Neural cell (in vitro differentiated cells): ENCODE data around the gene NAALADL1. TPM values are rescaled to one million over a fixed set of nuclear protein-coding genes. Genes with fewer than 3 reads are reported as not detected.

Experiments
- H2AFZ ChIP-seq: fragments of 200-600, 300-800 bp; sonication (generic), shearing (Covaris generic); 2 replicates; pipeline ENCODE4 v1.6.0; 2014; ENCODE audit warnings: low read depth, mild to moderate bottlenecking, antibody characterized with exemption, low read length, moderate library complexity
- H3F3A ChIP-seq: fragments of 200-600 bp; shearing (Covaris generic); 2 replicates; pipeline ENCODE4 v1.6.1; 2016; ENCODE audit warnings: mild to moderate bottlenecking, moderate library complexity, mixed read lengths, antibody characterized with exemption, low read length; ENCODE audit not compliant: insufficient read depth, poor library complexity, severe bottlenecking
- H3K27ac ChIP-seq: fragments of 200-600, 300-800 bp; sonication (generic), shearing (Covaris generic); 2 replicates; pipeline ENCODE4 v1.5.1; 2014; ENCODE audit warnings: mild to moderate bottlenecking, low read length, moderate library complexity
- H3K27me3 ChIP-seq: fragments of 300-800, 200-600 bp; sonication (generic), shearing (Covaris generic); 2 replicates; pipeline ENCODE4 v1.6.0; 2014; ENCODE audit warnings: mild to moderate bottlenecking, low read depth, low read length, moderate library complexity; ENCODE audit not compliant: insufficient read depth
- H3K36me3 ChIP-seq: fragments of 300-800, 200-600 bp; sonication (generic), shearing (Covaris generic); 2 replicates; pipeline ENCODE4 v1.5.1; 2014; ENCODE audit warnings: mild to moderate bottlenecking, antibody characterized with exemption, low read length, moderate library complexity; ENCODE audit not compliant: insufficient read depth
- H3K4me2 ChIP-seq: fragments of 300-800, 200-600 bp; sonication (generic), shearing (Covaris generic); 2 replicates; pipeline ENCODE4 v1.6.0; 2014; ENCODE audit warnings: mild to moderate bottlenecking, low read length
- H3K4me3 ChIP-seq: fragments of 300-800, 200-600 bp; sonication (generic), shearing (Covaris generic); 2 replicates; pipeline ENCODE4 v1.5.1; 2014; ENCODE audit warnings: mild to moderate bottlenecking, low read length, moderate library complexity
- H3K79me2 ChIP-seq: fragments of 200-600 bp; shearing (Covaris generic); replicated peaks from 2 replicates; pipeline ENCODE4 v1.6.0; 2014; ENCODE audit warnings: mild to moderate bottlenecking, low read length, moderate library complexity; ENCODE audit not compliant: insufficient read depth
- H3K9ac ChIP-seq: fragments of 300-800, 200-600 bp; sonication (generic), shearing (Covaris generic); 2 replicates; pipeline ENCODE4 v1.6.1; 2016; ENCODE audit warnings: mild to moderate bottlenecking, low read length, mixed read lengths
- H3K9me2 ChIP-seq: fragments of 200-600 bp; shearing (Covaris generic); 2 replicates; pipeline ENCODE4 v1.6.1; 2016; ENCODE audit warnings: mild to moderate bottlenecking, low read length, mixed read lengths; ENCODE audit not compliant: insufficient read depth
- H3K9me3 ChIP-seq: fragments of 200-600, 300-800 bp; sonication (generic), shearing (Covaris generic); 2 replicates; pipeline ENCODE4 v1.6.1; 2016; ENCODE audit warnings: mild to moderate bottlenecking, mixed run types, low read length, moderate library complexity, mixed read lengths
- H4K20me1 ChIP-seq: fragments of 200-600 bp; shearing (Covaris generic); 2 replicates; pipeline ENCODE4 v1.6.1; 2016; ENCODE audit warnings: mild to moderate bottlenecking, mixed run types; ENCODE audit not compliant: insufficient read depth
- EZH2 ChIP-seq: fragments of 200-600, 300-800 bp; shearing (Covaris generic), sonication (generic); IDR thresholded peaks from 2 replicates; pipeline ENCODE4 v1.6.1; 2014; ENCODE audit warnings: antibody characterized with exemption, low read length, borderline replicate concordance, mild to moderate bottlenecking; ENCODE audit not compliant: insufficient read depth, poor library complexity, severe bottlenecking
- POLR2AphosphoS5 ChIP-seq: IDR thresholded peaks from 2 replicates; pipeline ENCODE4 v1.6.1; 2012
- REST ChIP-seq: IDR thresholded peaks from 2 replicates; pipeline ENCODE4 v1.6.1; 2012; ENCODE audit warnings: borderline replicate concordance
- SMC3 ChIP-seq: fragments of 450-650 bp; conservative IDR thresholded peaks from 2 replicates; pipeline ENCODE4 v1.6.1; 2014; ENCODE audit warnings: antibody characterized with exemption, mild to moderate bottlenecking, moderate library complexity; ENCODE audit not compliant: poor library complexity
- TAF1 ChIP-seq: IDR thresholded peaks from 2 replicates; pipeline ENCODE4 v1.6.1; 2012; ENCODE audit warnings: low read depth
- polyA plus RNA-seq: library from polyadenylated mRNA; depleted of rRNA; stranded (reverse); fragments of >200 nt; gene quantifications from 2 replicates; pipeline ENCODE4 v1.2.3, GENCODE V29; 2014
- small RNA-seq, 3 experiments: library from RNA; depleted of rRNA; stranded (forward); fragments of <200 nt; gene quantifications; one replicate each; pipeline ENCODE3, GENCODE V24; 2012
- TF ChIP-seq, protein P1 (sequence below): fragments of 450-650 bp; IDR thresholded peaks from 2 replicates; pipeline ENCODE4 v1.5.1; 2014; ENCODE audit warnings: antibody characterized with exemption, mild to moderate bottlenecking, moderate library complexity; ENCODE audit not compliant: poor library complexity, severe bottlenecking

NAALADL1 gene
- polyA plus RNA-seq, 1 donor from 2014 or later, result not detected

- no peak for TF ChIP-seq SMC3
- no peak for TF ChIP-seq REST
- TF ChIP-seq, protein P1, sequence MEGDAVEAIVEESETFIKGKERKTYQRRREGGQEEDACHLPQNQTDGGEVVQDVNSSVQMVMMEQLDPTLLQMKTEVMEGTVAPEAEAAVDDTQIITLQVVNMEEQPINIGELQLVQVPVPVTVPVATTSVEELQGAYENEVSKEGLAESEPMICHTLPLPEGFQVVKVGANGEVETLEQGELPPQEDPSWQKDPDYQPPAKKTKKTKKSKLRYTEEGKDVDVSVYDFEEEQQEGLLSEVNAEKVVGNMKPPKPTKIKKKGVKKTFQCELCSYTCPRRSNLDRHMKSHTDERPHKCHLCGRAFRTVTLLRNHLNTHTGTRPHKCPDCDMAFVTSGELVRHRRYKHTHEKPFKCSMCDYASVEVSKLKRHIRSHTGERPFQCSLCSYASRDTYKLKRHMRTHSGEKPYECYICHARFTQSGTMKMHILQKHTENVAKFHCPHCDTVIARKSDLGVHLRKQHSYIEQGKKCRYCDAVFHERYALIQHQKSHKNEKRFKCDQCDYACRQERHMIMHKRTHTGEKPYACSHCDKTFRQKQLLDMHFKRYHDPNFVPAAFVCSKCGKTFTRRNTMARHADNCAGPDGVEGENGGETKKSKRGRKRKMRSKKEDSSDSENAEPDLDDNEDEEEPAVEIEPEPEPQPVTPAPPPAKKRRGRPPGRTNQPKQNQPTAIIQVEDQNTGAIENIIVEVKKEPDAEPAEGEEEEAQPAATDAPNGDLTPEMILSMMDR, result no peak
- no peak for TF ChIP-seq POLR2AphosphoS5
- no peak for TF ChIP-seq TAF1
- TF ChIP-seq EZH2, result no peak
- Histone ChIP-seq H3K9ac (no peak overlapping the region), H3K9me2 (no peaks in the 10 kb centered on the region), H2AFZ (no peak overlapping the region), H3K27me3 (no peaks in the 10 kb centered on the region), H3K36me3 (no peaks in the 10 kb centered on the region), H3K4me2 (no peak overlapping the region), H3K4me3 (no peak overlapping the region), H3K79me2 (no peaks in the 10 kb centered on the region), H3K9me3 (no peaks in the 10 kb centered on the region), H3F3A (no peaks in the 10 kb centered on the region), H3K27ac (no peak overlapping the region), H4K20me1 (no peaks in the 10 kb centered on the region)
Observed at GRCh38 chr11:64996327-64996709, 62.0 kb downstream of the NAALADL1 start.

Small RNAs within 50 kb of the gene (small RNA-seq; reads per million reads assigned to genes)
- gene MIR6879 (0 to 0.97 (median 0) reads per million in 3 experiments), gene SNX15 (0 reads per million in 3 experiments)

Other genes with a start within 250 kb of the NAALADL1 start
- 16.8 and 20.2 TPM in 2 replicates for gene MEN1, start 248.0 kb downstream of the NAALADL1 start, polyA plus RNA-seq
- 0.26 TPM in 1 of 2 replicates, not detected in the other for gene CDC42BPG, start 213.9 kb downstream of the NAALADL1 start, polyA plus RNA-seq
- gene EHD1, start 179.9 kb downstream of the NAALADL1 start, polyA plus RNA-seq, result 26.4 and 34.9 TPM in 2 replicates
- gene ATG2A, start 141.3 kb downstream of the NAALADL1 start, polyA plus RNA-seq, result 7.5 and 10.7 TPM in 2 replicates
- gene PPP2R5B, start 133.9 kb downstream of the NAALADL1 start, polyA plus RNA-seq, result 76.1 and 86.9 TPM in 2 replicates
- gene GPHA2, start 122.7 kb downstream of the NAALADL1 start, polyA plus RNA-seq, result not detected in 2 replicates
- not detected in 2 replicates for gene MAJIN, start 86.4 kb downstream of the NAALADL1 start, polyA plus RNA-seq
- not detected in 2 replicates for gene BATF2, start 61.6 kb downstream of the NAALADL1 start, polyA plus RNA-seq
- 158 and 174 TPM in 2 replicates for gene ARL2, start 44.4 kb downstream of the NAALADL1 start, polyA plus RNA-seq
- 11.2 and 15.3 TPM in 2 replicates for gene SNX15, start 31.1 kb downstream of the NAALADL1 start, polyA plus RNA-seq
- gene SAC3D1, start 17.3 kb downstream of the NAALADL1 start, polyA plus RNA-seq, result 23.5 and 27.0 TPM in 2 replicates
- gene CDCA5, start 25.5 kb upstream of the NAALADL1 start, polyA plus RNA-seq, result 2.3 and 2.4 TPM in 2 replicates
- gene ZFPL1, start 25.7 kb upstream of the NAALADL1 start, polyA plus RNA-seq, result 39.7 and 42.0 TPM in 2 replicates
- gene VPS51, start 37.7 kb upstream of the NAALADL1 start, polyA plus RNA-seq, result 230 and 313 TPM in 2 replicates
- gene TM7SF2, start 53.3 kb upstream of the NAALADL1 start, polyA plus RNA-seq, result 78.4 and 99.5 TPM in 2 replicates
- gene ZNHIT2, start 59.1 kb upstream of the NAALADL1 start, polyA plus RNA-seq, result 6.9 and 7.0 TPM in 2 replicates
- 299 and 420 TPM in 2 replicates for gene FAU, start 63.6 kb upstream of the NAALADL1 start, polyA plus RNA-seq
- 80.5 and 83.2 TPM in 2 replicates for gene MRPL49, start 63.8 kb upstream of the NAALADL1 start, polyA plus RNA-seq
- gene SYVN1, start 76.0 kb upstream of the NAALADL1 start, polyA plus RNA-seq, result 12.8 and 13.0 TPM in 2 replicates
- not detected in 2 replicates for gene SPDYC, start 111.7 kb upstream of the NAALADL1 start, polyA plus RNA-seq
- gene CAPN1, start 123.4 kb upstream of the NAALADL1 start, polyA plus RNA-seq, result 102 and 121 TPM in 2 replicates
- 4.3 and 7.2 TPM in 2 replicates for gene POLA2, start 203.4 kb upstream of the NAALADL1 start, polyA plus RNA-seq